GM21717 (cell line): ENCODE data around the gene PPP2R5C.

Experiments
- ATAC-seq: cut with Tn5 transposase; IDR thresholded peaks from one replicate; pipeline ENCODE4 v1.9.1; 2021; ENCODE audit warnings: mild to moderate bottlenecking, moderate library complexity; ENCODE audit not compliant: unreplicated experiment

PPP2R5C gene

DNA sequence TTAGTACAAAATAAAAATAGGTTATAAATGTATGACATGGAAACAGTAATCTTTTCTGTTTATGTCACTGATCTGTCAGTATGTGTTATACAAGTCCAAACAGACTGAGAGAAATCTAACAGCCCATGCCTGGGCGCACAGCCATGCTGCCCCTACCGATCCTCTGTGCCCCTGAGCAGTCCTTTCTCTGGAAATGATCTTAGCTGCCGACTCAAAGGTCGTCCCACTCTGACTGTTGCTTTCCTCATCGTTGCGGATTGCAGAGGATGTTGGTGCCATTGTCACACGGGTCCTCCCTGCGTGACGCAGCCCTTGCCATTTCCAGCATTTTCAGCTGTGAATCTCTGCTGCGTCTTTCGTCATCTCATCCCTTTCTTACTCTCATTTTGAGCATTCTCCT lies 119.9 kb downstream of the PPP2R5C start:
- ATAC-seq: no peak

DNA sequence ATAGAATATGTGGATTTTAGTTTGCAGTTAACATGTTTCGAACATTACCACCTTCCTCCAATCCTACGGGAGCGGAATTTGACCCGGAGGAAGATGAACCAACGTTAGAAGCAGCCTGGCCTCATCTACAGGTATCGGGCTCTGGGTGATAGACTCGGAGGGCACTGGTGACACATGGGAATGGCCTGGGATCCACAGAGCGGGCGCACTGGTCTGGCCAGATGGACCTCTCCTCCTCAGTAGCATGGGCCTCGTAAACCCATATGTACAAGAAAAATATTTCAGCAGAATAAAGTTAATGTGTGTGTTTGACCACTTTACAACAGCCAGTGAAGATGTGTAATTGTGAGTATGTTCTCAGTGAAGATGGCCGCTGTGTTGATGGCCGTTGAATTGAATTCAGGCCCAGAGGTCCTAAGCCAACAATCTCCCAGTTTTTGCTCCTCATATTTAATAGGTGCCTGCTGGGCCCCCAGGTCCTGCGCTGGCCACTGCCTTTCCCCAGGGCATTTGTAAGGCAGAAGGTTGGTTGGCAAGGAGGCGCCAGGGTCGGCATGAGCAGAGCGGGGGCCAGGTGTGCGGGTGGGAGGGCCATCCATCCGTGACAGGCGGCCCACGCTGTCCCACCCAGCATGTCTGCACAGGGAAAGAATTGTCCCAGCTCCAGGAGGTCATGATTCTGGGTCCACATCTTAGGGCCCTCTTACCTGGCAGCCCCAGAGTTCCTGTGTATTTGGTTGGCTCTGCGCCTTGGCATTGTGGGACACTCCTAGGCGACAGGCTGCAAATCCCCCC lies 120.8 kb downstream of the PPP2R5C start:
- ATAC-seq: no peak

DNA sequence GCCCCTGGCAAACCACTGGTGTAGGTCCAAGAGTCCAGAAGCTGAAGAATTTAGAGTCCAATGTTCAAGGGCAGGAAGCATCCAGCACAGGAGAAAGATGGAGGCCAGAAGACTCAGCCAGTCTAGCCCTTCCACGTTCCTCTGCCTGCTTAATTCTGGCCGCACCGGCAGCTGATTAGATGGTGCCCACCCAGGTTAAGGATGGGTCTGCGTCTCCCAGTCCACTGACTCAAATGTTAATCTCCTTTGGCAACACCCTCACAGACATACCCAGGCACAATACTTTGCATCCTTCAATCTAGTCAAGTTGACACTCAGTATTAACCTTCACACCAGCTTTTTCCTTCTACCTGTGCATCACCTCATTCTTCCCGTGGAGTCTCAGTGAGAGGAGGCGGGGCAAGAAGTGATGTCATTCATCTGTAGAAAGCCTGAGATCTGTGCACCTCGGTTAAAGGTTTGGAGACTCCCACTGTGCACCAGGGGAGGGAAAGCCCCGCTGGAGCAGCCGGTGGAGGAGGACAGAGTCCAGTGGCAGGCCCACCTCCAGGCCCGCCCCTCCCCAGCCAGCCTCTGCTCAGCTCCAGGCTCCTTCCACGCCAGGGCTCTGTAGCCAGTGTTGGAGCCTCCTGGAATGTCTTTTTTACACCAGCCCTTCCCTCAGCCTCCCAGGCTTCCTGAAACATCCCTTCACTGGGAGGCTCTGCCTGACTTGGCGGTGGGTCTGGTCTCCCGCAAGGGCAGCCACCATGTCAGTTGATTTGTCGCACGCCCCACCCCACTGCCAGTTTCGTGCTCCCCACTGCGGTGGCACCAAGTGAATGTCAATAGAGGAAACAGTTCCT lies 122.8 kb downstream of the PPP2R5C start:
- no peak for ATAC-seq

- no peak for ATAC-seq
These were observed 123.5 kb downstream of the PPP2R5C start for GRCh38 chr14:101884934-101885576.

DNA sequence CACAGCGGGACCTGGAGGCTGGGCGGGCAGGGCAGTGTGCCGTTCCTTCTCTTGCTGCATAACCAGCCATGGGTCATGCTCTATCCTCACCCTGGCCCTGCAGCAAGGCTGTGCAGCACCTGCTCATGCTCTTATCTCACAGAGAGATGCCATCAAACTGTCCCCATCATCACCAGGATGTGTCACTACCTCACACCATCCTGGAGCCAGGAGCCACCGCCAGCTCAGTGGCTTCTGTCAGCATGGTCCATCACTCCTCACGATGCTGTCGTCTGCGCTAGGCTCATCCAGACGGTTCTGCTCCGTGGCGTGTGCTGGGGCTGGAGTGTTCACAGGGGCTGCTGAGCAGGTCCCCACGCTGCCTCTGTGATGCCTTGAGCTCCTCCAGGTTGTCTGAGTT lies 125.7 kb downstream of the PPP2R5C start:
- ATAC-seq: no peak

DNA sequence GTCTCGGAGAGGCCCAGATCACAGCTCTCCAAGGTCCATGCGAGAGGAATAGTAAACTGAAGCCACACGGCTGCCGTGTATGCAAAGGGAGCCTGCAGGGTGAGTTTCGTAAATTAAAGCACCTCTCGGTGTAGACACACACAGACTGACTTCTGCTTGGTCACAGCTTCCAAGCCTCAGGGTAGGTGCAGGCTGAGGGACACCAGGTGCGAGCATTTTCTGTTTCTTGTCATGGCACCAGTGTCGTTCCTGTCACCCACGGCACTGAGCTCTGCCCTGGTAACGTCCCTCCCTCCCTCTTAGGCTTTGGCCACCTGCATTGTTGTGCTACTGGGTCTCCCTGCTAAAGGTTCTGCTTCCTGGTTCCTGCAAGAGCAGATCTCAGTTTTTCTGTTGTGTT lies 126.7 kb downstream of the PPP2R5C start:
- ATAC-seq: no peak

- no peak for ATAC-seq
These were observed 127.9 kb downstream of the PPP2R5C start for GRCh38 chr14:101889366-101889765.

- ATAC-seq: no peak
These were observed 128.4 kb downstream of the PPP2R5C start for GRCh38 chr14:101889898-101890297.

- ATAC-seq: no peak
These were observed 130.0 kb downstream of the PPP2R5C start for GRCh38 chr14:101891471-101891870.

- ATAC-seq: no peak
These were observed 132.2 kb downstream of the PPP2R5C start for GRCh38 chr14:101893759-101894158.

DNA sequence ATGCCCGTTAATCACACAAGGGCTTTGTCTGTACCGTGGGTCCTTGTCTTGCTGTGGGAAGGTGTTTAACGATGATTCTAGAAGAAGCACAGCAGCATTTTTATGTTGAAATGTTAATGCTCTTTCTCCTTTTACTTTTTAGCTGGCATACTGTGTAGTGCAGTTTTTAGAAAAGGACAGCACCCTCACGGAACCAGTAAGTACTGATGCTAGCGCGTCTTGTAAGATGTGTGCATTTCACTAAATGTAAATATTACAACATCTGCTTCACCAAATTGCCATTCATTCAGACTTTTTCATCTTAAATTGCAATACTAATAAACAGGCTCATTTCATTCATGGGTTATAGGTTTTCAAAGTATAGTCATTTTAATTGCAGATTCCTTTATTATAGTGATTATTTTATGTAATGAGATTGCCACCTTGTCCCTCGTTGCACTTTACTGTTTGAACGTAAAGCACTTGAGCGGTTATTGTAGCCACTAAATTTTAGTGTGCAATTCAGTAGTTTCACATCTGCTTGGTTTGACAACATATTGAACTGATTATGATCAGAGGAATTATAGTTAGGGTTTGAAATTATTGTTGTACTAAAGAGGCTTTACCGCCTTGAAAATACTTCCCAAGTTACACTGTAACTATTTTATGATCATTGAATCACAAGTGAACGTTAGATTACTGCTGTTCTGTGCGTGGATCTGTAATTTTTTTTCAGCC lies 133.0 kb downstream of the PPP2R5C start:
- ATAC-seq: no peak

DNA sequence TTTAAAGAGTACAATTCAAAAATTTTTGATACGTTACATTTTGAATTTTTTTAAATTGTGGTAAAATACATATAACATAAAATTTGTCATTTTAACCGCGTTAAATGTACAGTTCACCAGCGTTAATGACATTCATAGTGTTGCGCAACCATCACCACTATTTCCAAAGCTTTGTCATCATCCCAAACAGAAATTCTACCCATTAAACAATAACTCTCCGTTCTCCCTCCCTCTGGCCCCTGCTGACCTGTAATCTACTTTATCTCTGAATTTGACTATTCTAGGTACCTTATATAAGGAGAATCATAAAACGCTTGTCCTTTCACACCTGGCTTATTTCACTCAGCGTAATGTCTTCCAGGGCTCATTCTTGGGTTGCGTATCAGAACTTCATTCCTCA lies 133.7 kb downstream of the PPP2R5C start:
- ATAC-seq: no peak

- ATAC-seq: no peak
These were observed 135.8 kb downstream of the PPP2R5C start for GRCh38 chr14:101897326-101897725.

DNA sequence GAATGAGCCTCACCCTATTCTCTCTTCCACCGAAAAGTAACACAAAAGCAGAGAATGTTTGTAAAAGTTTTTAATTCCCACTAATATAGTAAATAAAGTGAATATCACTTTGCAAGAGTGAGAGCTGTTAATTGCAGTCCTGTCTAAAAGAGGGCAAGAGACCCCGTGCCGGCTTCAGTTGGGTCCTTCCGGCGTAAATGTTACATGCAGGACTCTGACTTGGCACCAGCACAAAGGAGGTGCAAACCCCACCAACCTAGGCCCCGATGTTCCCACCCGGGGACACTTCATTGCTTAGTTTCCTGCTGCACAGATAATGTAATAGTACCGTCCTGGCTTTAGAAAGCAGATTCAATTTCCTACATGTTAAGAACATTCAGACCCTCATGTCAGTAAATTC lies 136.9 kb downstream of the PPP2R5C start:
- ATAC-seq: no peak

GRCh38 chr14:101899263-101899662 lies 137.8 kb downstream of the PPP2R5C start:
- ATAC-seq: no peak

- no peak for ATAC-seq
These were observed 138.7 kb downstream of the PPP2R5C start for GRCh38 chr14:101900253-101900652.

- no peak for ATAC-seq
These were observed 141.6 kb downstream of the PPP2R5C start for GRCh38 chr14:101903111-101903561.

- ATAC-seq: no peak
These were observed 144.1 kb downstream of the PPP2R5C start for GRCh38 chr14:101905614-101906013.

- ATAC-seq: no peak
These were observed 145.1 kb downstream of the PPP2R5C start for GRCh38 chr14:101906645-101907044.

GRCh38 chr14:101907619-101908018 lies 146.1 kb downstream of the PPP2R5C start:
- no peak for ATAC-seq

DNA sequence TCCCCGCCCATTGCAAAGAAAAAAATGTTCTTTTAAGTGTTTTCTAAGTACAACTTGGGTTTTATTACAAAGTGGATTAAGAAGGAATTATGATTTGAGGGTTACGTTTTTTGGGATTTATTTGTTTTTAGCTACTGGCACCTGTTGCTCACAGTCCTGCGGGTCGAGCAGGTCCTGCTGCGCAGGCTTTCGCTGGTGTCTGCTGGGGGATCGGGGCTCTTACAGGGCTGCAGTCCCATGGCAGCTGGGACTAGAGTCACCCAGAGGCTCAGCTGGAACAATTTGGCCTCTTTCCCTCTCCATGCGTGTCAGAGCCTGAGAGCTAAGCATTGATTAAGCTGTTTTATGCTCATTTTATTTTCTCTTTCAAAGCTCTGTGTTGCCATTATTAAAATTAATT lies 147.3 kb downstream of the PPP2R5C start:
- ATAC-seq: no peak
